HG02943 (cell line): Measurements from ENCODE around the gene BCL2.

Source experiments
- ATAC-seq: cut with Tn5 transposase; IDR thresholded peaks from one replicate; pipeline ENCODE4 v1.9.1; 2021; ENCODE audit warnings: mild to moderate bottlenecking, low read depth, moderate library complexity; ENCODE audit not compliant: unreplicated experiment

The BCL2 gene

DNA sequence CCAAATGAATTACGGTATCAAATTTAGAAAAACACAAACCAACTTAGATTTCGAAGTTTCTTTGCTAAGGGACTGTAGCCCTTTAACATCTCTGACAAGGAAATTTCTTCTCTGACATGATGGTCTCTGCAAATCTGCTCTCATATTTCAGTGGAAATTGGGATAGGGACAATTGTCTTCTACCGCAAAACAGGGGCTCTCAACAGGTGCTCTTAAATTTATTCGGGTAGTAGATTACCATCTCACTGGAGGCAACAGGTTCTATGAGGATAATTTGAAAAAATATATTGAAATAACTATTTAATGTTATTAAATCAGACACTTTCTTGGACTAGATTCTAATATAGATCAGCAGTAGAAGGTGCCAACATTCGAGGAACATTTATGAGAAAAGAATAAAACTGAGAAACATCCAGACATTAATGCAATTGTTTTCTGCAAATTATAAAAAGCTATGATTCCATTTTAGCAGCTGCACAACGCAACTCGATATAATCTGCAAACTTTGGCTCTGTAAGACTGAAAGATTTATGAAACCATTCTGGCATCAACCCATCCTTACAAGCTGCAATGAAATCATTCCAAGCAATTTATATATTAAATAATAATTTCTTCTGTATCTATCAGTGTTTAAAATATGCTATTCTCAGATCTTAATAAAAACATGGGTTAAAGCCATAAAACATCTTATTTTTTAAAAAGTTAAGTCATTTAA lies 10.0 kb upstream of the BCL2 start:
- no peak for ATAC-seq

DNA sequence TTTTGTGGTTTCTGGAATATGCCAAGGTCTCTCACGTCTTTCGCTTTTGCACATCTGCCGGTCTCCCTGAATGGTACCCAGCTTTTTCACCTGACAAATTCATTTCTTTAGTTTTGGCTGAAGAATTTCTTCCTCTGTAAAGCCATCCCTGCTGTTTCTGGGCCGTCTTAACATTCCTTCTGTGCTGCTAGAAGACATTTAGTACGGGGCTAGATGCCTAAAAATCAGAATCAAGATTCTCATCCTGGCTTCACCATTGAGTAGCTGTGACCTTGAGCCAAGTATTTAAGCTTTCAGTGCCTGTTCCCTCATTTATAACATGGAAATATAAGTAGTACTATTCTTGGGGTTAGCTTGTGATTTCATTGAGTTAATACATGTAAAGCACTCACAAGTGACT lies 6.4 kb upstream of the BCL2 start:
- ATAC-seq, result no peak

DNA sequence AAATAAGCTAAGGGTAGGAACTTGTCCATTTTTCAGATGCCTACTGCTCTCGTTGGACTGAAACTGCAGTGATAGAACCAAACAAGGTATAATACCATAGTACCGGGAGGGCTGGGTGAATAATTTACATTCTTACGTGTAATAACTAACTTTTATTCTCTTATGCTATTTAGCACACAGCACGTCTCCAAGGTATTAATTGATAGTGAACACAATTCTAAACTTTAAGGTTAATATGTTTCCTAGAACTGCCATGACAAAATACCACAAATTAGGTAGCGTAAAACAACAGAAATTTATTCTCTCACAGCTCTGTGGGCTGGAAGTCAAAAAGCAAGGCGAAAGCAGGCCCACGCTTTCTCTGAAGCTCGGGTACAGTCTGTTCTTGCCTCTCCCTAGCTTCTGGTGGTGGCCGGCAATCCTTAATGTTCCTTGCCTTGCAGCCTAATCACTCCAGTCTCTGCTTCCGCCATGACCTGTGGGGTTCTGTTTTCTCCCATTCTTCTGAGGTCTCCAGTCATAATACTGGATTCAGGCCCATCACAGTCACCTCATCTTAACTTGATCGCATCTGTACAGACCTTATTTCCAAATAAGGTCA lies 5.6 kb upstream of the BCL2 start:
- no peak for ATAC-seq

DNA sequence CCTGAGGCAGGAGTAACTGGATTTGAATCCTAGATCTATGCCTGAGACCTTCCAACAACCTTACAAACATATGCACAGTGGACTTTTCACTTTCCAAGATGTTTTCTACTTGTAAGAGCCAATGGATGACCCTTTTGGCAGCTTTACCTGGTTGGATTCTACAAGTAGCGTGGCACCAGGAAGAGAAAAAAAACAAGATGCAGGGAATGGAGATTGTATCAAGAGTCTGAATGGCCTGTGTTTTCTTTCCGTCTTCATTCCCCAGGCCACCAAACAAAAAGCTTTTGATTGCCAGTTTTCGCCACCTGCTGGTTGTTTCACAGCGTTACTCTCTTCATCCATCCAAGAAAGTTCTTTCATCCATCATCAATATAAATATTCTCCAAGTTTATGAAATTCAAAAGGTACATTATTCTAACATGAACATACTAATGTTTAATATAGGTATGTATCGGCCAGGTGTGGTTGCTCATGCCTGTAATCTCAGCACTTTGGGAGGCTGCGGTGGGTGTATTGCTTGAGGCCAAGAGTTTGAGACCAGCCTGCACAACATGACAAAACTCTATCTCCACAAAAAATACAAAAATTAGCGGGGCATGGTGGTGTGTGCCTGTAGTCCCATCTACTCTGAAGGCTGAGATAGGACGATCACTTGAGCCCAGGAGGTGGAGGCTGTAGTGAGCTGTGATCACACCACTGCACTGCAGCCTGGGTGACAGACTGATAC lies 3.5 kb upstream of the BCL2 start:
- ATAC-seq, result no peak

DNA sequence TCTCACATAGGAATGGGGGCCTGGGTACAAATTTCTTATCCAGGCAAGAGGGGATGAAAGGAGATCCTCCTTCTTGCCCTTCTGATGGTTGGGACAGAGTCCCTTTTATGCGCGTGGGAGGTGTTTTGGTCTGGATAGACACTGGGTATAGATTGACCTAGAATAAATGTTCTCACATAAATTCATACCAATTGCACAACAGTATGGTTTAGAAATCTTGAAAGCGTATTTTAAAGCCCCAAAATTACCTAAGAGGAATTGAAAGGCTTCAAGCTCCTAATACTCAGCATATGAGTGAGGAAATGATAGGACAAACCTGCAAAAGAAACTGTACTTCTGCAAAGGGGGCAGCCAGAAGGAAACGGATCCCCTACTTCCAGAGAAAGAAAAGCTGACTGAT lies 2.6 kb upstream of the BCL2 start:
- ATAC-seq, result no peak

DNA sequence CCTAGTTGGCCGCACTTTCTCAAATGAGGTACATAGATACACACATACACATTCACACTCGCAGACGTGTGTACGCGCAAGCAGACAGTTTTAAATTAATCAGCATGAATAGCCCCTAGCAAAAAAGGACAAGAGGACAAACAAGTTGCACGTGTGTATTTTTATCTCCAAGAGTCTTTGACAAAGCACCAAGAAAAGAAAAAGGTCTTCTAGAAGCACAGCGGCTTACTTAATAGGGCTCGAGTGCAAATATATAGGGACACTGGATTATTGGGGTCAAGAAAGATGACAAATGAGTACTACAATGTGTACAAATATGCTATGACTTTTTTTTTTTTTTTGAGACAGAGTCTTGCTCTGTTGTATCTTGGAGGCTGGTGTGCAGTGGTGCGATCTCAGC lies 1.7 kb upstream of the BCL2 start:
- ATAC-seq, result no peak

DNA sequence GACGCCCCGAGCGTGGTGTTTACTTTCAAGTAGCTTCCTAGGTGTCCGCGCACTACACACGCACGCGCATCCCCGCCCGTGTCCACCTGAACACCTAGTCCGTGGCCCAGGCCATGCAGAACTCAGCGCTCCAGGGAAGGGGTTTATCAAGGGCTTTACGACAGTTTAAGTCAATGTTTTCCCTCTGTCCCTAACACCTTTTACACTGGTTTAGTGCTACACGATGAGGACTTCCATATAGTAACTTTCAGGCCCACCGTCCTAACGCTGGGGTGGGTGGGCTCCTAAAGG lies 1.4 kb upstream of the BCL2 start:
- no peak for ATAC-seq

DNA sequence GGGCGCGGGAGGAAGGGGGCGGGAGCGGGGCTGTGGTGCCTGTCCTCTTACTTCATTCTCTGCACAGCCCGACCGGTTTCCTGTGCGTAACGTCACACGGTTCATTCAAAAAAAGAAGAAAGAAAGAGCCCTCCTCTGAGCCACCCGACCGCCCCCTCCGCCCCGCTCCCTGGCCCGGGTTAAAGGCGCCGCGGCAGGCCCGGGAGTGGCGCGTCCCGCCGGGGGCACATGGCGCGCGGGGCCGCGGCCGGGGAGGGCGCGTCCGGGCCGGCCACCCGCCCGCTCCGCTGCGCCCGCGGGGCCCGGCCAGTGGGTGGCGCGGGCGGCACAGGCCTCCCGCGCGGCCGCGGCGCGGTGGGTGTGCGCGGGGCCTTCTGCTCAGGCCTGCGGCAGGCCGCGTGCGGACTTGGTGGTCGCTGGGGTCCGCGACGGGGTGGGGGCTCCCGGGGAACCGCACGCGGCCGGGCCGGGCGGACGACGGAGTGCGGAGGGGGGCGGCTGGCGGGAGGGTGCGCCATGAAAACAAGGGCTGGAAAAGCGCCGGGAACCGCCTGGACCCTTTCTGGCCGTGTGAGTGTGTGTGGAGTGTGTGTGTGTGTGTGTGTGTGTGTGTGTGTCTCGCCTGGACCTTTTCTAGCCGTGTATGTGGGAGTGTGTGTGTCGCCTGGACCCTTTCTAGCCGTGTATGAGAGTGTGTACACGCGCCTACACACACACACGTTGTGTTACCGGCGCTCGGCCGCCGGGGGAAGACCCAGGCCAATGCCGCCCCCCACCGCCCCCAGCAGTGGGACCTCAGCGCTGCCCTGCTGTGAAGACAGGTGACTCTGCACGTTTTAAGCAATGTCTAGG lies 780 bp upstream of the BCL2 start:
- ATAC-seq, result peak; percentile 70

DNA sequence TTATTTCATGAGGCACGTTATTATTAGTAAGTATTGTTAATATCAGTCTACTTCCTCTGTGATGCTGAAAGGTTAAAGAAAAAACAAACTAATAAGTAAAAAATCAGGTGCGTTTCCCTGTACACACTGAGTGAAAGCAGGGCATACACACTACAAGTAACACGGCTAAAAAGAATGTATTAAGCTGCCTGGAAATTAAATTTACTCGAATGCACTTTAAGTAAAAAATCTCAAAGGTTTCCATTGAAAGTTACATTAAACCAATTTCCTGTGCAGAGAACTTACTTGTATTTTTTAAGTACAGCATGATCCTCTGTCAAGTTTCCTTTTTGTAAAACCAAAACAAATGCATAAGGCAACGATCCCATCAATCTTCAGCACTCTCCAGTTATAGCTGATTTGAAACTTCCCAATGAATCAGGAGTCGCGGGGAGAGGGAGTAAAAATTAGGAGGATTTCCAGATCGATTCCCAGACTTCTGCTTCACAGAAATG lies 633 bp downstream of the BCL2 start:
- ATAC-seq, result no peak

DNA sequence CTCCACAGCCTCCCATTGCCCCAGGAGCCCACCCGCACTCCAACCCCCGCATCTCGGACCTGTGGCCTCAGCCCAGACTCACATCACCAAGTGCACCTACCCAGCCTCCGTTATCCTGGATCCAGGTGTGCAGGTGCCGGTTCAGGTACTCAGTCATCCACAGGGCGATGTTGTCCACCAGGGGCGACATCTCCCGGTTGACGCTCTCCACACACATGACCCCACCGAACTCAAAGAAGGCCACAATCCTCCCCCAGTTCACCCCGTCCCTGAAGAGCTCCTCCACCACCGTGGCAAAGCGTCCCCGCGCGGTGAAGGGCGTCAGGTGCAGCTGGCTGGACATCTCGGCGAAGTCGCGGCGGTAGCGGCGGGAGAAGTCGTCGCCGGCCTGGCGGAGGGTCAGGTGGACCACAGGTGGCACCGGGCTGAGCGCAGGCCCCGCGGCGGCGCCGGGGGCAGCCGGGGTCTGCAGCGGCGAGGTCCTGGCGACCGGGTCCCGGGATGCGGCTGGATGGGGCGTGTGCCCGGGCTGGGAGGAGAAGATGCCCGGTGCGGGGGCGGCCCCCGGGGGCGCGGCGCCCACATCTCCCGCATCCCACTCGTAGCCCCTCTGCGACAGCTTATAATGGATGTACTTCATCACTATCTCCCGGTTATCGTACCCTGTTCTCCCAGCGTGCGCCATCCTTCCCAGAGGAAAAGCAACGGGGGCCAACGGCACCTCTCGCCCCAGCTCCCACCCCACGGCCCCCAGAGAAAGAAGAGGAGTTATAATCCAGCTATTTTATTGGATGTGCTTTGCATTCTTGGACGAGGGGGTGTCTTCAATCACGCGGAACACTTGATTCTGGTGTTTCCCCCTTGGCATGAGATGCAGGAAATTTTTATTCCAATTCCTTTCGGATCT lies 1.3 kb downstream of the BCL2 start:
- peak; percentile 41 for ATAC-seq

DNA sequence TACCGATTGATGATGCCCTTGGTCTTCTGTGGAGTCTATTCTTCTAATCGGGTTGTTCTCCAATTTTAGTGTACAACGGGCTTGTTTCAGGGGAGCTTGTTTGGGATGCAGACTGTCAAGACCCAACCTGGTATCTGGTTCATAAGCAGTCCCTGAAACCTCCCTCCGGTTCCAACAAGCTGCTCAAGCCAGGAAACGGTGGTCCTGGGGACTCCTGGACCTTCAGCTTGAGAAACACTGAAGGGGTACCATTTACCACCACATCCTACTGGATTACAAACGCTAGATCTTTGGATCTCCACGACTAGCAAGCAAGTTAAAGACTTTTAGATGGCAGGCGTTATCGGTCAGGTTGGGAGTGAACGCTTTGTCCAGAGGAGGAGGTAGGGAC lies 2.0 kb downstream of the BCL2 start:
- no peak for ATAC-seq

DNA sequence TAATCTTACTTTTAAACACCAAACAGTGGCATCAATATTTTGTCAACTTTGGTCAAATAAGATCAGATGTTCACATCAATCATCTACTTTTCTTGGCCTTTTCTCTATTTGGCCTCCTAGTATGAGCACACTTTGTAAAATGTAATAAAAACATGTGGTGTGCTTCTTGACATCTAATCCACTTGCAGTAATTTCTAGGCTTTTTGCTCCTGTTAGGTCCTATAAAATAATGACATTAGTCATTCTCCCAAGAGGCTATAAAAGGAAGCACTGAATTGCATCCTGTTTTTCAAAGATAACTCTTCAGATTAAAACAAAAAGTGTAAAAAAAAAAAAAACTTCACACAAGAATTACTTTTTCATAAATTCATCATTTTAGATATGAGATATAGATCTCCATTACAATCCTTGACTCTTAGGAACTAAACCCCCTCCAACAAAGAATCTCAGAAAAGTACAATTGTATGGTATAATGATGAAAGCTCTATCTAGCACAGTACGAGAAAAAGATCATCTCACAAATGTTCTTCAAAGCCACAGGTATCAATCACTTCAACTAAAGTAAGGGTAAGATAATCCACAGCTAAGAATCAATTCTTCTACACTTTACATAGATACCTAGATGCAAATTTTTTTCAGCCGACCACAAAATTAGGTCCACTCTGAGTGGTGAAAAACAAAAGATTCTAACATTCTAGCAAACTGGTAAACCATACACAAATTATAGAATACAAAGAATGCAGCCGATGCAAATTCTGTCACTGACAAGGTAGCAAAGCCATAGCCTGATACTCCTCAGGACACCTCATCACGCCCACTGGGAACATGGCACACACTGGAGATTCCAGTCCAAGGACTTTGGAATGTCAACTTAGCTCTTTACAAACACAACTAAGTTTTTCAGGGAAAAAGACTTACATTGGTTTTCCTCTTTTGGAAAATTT lies 2.7 kb downstream of the BCL2 start:
- no peak for ATAC-seq

DNA sequence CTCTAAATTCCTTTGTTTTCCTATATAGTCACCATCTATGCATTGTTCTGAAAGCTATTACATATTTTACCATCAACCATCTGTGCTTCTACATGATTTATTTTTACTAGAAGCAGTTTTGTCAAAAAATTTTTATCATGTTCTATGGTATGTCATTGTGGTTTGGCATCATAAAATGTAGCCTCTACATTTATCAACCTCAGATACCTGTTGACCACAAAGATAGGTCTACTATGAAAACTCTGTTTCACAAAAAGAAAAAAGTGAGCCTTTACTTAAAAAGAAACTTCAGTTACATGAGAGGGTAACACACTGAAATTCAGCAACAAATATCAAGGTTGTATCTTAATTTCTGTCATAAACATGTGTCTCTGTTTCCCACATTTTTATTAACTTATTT lies 3.7 kb downstream of the BCL2 start:
- ATAC-seq, result no peak

DNA sequence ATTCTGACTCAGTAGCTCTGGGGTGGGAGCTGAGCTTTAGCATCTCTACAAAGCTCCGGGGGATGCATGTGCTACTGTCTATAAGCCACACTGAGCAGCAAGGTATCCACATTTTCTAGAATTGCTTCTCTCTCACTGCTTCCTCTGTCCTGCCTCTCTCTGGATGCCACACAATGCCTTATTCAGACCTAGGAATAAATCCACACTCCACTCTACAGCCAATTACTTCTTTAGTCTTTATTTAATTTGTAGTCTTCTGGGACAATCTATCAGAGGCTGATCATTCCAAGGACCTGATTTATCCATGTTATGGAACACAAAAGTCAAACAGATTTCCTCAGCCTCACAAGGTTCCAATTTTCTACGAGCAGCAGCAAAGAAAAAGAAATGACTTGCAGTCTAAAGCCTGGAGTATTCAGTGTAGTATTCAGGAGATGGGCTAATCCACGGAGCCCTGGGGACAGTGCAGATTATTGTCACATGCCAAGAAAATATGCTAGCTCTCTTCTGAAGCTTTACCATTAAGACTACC lies 4.4 kb downstream of the BCL2 start:
- ATAC-seq, result no peak

DNA sequence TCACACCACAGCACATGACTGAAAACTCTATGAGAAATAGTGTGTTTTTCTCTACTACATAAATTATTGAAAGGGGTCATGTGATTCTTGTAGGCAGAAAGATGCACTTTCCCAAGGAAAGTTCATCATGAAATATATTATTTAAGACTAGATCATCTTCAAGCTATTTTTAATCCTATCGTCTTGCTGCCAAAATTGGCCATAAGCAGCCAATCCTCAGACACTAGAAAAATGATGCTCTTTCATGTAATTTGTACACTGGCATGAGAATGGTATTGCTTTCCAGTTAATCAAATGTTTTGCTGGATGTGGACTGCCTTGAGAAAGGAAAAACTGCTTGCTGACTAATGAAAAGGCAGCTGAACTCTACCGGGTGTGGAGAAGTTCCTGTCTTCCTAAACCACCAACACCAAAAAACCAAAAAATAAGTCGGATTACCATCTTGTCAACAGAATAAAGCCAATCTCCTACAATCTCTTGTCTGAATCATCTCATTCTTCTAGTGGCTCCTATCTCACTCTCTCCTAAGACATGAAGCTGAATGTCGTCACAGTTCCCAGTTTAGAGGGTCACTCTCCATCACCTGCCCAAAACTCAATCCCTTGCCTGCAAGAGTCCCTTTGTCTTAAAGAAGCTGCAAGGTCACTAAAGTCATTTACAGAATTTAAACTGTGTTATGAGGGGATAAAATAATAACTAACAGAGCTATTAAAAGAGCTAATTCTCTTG lies 5.3 kb downstream of the BCL2 start:
- no peak for ATAC-seq

DNA sequence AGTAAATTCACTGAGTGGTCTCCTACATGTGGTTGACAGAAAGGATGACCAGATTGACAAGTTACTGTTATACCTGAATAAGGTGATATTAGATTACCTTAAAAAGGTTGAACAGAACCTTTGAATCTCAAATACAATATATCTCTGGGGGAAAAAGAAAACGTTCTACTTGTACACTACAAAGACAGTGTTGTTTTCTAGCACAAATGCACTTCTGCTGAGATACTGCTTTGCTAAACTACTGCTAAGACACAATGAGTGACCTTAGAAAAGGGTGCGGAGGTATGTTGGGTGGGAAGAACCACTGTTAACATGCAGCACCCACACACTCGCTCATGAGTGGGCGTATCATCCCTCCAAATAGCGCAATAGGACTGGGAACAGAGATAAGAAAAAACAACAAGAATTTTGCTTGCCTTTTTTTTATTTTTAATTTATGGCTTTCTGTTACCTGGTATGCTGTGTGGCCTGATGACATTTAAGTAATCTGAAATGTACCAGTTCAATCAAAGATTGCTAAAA lies 6.1 kb downstream of the BCL2 start:
- no peak for ATAC-seq

DNA sequence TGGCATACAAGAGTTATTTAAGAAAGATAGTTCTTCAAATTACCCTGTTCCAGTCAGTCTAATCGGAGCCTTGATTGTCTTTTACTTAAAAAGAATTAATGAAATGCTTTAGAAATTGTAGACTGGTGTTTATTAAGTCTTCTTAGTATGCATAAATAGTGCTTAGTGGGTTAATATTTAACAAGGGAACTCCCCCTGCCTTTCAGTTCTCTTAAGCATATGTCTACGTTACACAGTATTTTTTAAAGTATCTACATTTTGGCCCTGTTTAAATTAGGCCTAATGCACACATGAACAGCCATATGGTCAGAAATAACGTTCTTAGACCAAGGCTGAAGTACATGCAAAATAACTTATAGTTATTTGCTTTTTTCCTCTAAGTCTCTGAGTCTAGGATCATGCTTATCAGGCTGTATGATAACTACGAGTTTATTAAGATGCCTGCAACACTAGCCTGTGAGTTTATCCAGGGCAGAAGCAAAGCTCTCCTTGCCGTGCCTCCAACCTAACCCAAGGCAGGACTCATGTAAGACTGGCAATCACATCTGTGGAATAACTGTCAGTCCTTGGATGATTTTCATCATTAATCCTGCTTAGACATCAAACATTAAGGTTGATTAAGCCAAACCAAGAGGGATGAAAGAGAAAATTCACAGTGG lies 6.7 kb downstream of the BCL2 start:
- peak; percentile 33 for ATAC-seq
